ENCODE measurements around the gene IGSF21. TPM values are rescaled to one million over a fixed set of nuclear protein-coding genes. Genes with fewer than 3 reads are reported as not detected.

Gene IGSF21
- total and polyA plus RNA-seq, 2 of the 4 experiments (the other 2 are of a cell fraction), result not detected

DNA sequence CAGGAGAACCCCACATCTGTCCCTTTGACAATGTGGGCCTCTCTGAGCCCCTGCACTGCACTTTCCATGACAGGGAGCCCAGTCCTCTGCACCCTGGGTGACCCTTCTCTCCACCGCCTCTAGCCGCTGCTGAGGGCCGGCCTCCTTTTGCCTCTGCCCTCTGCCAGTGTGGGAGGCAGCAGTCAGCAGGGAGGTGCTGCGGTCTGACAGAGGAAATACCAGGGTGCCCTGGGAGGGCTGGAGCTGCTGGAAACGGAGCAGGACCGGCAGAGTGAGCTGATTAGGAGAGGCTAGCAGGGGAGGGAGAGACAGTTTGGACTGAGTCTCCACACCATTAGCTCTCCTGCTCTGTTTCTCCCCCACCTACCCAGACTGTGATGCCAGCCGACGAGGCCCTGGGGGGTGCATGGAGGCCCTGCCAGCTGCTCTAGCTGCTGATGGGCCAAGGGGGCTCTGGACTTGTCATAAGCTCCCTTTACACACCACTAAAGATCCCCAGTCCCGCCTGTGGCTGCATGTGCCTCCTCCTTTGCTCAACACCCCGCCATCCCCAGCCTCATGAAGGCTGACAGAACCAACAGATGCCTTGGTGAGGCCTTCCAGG, 202.1 kb downstream of the IGSF21 start:
- Histone ChIP-seq H3K56ac (ENCODE audit: extremely low read depth, insufficient read depth, low read length) (no peak overlapping the region), H3K4me2 (ENCODE audit: low read depth, low read length) (no peak overlapping the region), H3K9ac (ENCODE audit: low read depth, low read length) (no peak overlapping the region), H3K9me1 (ENCODE audit: insufficient read depth, low read length) (no peaks in the 10 kb centered on the region), H3K4me1 (ENCODE audit: control insufficient read depth, insufficient read depth, low read length) (no peaks in the 10 kb centered on the region), H2BK120ac (ENCODE audit: low read depth, low read length) (no peak overlapping the region), H3K27me3 (ENCODE audit: control insufficient read depth, insufficient read depth, low read length) (no peaks in the 10 kb centered on the region), H3K79me1 (ENCODE audit: low read depth in 1 of 2, low read length in 2 of 2) (no peaks in the 10 kb centered on the region), H3K36me3 (ENCODE audit: control insufficient read depth, insufficient read depth, low read length) (no peaks in the 10 kb centered on the region), H4K20me1 (ENCODE audit: insufficient read depth, low read length) (no peaks in the 10 kb centered on the region), H2BK20ac (ENCODE audit: low read depth, low read length) (no peak overlapping the region), H4K5ac (ENCODE audit: low read depth, low read length) (no peak overlapping the region), H2AFZ (replicated peaks; ENCODE audit: low read length, poor library complexity) (no peak overlapping the region), H3K18ac (ENCODE audit: low read depth, low read length) (no peak overlapping the region), H2AK9ac (replicated peaks; ENCODE audit: low read depth, low read length, poor library complexity) (no peak overlapping the region), H3K23ac (ENCODE audit: low read depth, low read length) (no peak overlapping the region), H3K14ac (replicated peaks; ENCODE audit: low read depth, low read length) (no peak overlapping the region), H2BK5ac (ENCODE audit: low read depth, low read length, poor library complexity, severe bottlenecking) (no peak overlapping the region), H4K91ac (ENCODE audit: insufficient read depth, low read depth, low read length) (no peak overlapping the region), H3K9me3 (ENCODE audit: control insufficient read depth, insufficient read depth, low read length) (peaks cover 36% of the 10 kb centered on the region), H3K4me3 (ENCODE audit: insufficient read depth, low read depth, low read length) (no peak overlapping the region), H2AK5ac (ENCODE audit: low read depth, low read length) (no peak overlapping the region), H4K8ac (ENCODE audit: low read depth in 2 of 2, low read length in 2 of 2) (no peak overlapping the region), H3K4ac (ENCODE audit: low read depth, low read length) (no peak overlapping the region), H3K27ac (ENCODE audit: insufficient read depth, low read length) (no peak overlapping the region), H2BK15ac (ENCODE audit: low read depth, low read length) (no peak overlapping the region)
- DNase-seq (no peak), ATAC-seq (ENCODE audit: low read depth) (no peak)
- BruUV-seq (replicated peaks), result no TSS peak
- dilution Hi-C loops (cut with HindIII; ENCODE audit: low sequenced_read_pairs, unreplicated experiment), result no loop called here
- WGBS, 2 experiments (ENCODE audit: extremely low coverage in 2 of 2, insufficient read length in 1 of 2), result no CpG with 5 or more reads among the region's 10 CpGs
- in situ Hi-C loops (cut with MboI; ENCODE audit: low sequenced_read_pairs), result no loop called here
- intact Hi-C loops (cut with micrococcal nuclease), result no loop called here
- ChIA-PET CTCF (no interaction called here), POLR2A (ENCODE audit: unreplicated experiment) (no interaction called here)
- TF ChIP-seq SMC3 (IDR thresholded peaks at IDR 0.05; ENCODE audit: low read depth, low read length) (no peak), ELK1 (IDR thresholded peaks at IDR 0.05; ENCODE audit: borderline replicate concordance, low read depth, low read length) (no peak), RFX5 (IDR thresholded peaks at IDR 0.05; ENCODE audit: low read depth, low read length) (no peak), CTCF (conservative IDR thresholded peaks at IDR 0.05; ENCODE audit: low read depth, low read length) (no peak), RAD21 (IDR thresholded peaks at IDR 0.05; ENCODE audit: low read length) (no peak), MAZ (IDR thresholded peaks at IDR 0.05; ENCODE audit: borderline replicate concordance, low read depth, low read length) (no peak), CEBPB (IDR thresholded peaks at IDR 0.05; ENCODE audit: low read depth, low read length) (no peak), CHD1 (IDR thresholded peaks at IDR 0.05; ENCODE audit: low read depth, low read length) (no peak), NFE2L2 (IDR thresholded peaks at IDR 0.05; ENCODE audit: low read depth, low read length) (no peak), MAFK (IDR thresholded peaks at IDR 0.05; ENCODE audit: low read depth, low read length) (no peak), POLR2A (IDR thresholded peaks at IDR 0.05; ENCODE audit: low read depth, low read length) (no peak), BHLHE40 (IDR thresholded peaks at IDR 0.05; ENCODE audit: low read depth, low read length) (no peak)

All from IMR-90 (cell line).